Mammary epithelial cell (primary cell): ENCODE measurements around the gene ROBO3.

ENCODE experiments used
- EZH2 ChIP-seq: IDR thresholded peaks from 2 replicates; pipeline ENCODE4 v1.6.1; 2012; ENCODE audit warnings: low read length, inconsistent platforms, borderline replicate concordance
- TF ChIP-seq, protein P1 (sequence below), 2 donors: IDR thresholded peaks in 1 of 2; conservative IDR thresholded peaks in 1 of 2; 2 replicates each; pipeline ENCODE4 v1.5.1; 2011 to 2012; ENCODE audit warnings: inconsistent platforms in 2 of 2, low read length in 2 of 2, mild to moderate bottlenecking in 2 of 2, control low read depth in 1 of 2, low read depth in 1 of 2; ENCODE audit not compliant: insufficient read depth in 1 of 2; ENCODE audit errors: extremely low read depth in 1 of 2

GRCh38 chr11:124843616-124843910 lies 21.7 kb upstream of the ROBO3 start:
- TF ChIP-seq, protein P1, sequence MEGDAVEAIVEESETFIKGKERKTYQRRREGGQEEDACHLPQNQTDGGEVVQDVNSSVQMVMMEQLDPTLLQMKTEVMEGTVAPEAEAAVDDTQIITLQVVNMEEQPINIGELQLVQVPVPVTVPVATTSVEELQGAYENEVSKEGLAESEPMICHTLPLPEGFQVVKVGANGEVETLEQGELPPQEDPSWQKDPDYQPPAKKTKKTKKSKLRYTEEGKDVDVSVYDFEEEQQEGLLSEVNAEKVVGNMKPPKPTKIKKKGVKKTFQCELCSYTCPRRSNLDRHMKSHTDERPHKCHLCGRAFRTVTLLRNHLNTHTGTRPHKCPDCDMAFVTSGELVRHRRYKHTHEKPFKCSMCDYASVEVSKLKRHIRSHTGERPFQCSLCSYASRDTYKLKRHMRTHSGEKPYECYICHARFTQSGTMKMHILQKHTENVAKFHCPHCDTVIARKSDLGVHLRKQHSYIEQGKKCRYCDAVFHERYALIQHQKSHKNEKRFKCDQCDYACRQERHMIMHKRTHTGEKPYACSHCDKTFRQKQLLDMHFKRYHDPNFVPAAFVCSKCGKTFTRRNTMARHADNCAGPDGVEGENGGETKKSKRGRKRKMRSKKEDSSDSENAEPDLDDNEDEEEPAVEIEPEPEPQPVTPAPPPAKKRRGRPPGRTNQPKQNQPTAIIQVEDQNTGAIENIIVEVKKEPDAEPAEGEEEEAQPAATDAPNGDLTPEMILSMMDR (conservative IDR thresholded peaks at IDR 0.05 in 1 of 2, IDR thresholded peaks at IDR 0.05 in 1 of 2; ENCODE audit: extremely low read depth in 1 of 2, insufficient read depth in 1 of 2, low read depth in 1 of 2, low read length in 2 of 2), result no peak
- TF ChIP-seq EZH2, result peak; percentile 94
